ENCODE data around the gene NOXO1.
A peak's percentile ranks its signal among the peaks of the same experiment; 100 is the strongest.
"Not testable (repeated sequence)": the region's sequence is repeated elsewhere in the genome, so short reads cannot be mapped to it uniquely, and the experiment has no call there.

Gene NOXO1

GRCh38 chr16:2019921-2020831, 38.9 kb upstream of the NOXO1 start:
- DNase-seq (ENCODE audit: insufficient read length, low spot score) (no peak), FAIRE-seq (no peak)
- TF ChIP-seq POLR2A (IDR thresholded peaks at IDR 0.05; ENCODE audit: low read depth, low read length): no peak

DNA sequence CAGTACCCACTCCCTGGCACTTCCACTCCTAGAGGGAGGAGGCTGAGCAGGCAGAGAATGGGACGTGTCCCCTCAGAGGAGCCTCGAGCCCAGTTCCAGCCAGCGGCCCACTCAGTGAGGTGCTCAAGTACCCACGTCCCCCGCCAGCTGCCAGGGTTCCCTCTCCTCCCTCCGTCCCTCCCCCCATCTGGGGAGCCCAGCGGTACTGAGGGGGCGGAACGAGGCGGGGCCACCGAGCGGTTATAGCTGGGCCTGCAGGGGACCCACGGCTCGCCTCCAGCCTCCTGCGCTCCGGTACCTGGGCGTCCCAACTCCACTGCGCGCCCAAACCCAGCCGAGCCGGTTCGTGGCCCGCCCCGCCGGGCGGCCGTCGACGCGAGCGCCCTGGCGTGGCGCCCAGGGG, 38.2 kb upstream of the NOXO1 start, which contains the start of gene NPW:
Gene NPW, plus strand, starts transcription at position 268 of the 403 bp plus-strand sequence.
- FAIRE-seq: no peak
- TF ChIP-seq POLR2A (IDR thresholded peaks at IDR 0.05; ENCODE audit: low read depth, low read length): no peak

DNA sequence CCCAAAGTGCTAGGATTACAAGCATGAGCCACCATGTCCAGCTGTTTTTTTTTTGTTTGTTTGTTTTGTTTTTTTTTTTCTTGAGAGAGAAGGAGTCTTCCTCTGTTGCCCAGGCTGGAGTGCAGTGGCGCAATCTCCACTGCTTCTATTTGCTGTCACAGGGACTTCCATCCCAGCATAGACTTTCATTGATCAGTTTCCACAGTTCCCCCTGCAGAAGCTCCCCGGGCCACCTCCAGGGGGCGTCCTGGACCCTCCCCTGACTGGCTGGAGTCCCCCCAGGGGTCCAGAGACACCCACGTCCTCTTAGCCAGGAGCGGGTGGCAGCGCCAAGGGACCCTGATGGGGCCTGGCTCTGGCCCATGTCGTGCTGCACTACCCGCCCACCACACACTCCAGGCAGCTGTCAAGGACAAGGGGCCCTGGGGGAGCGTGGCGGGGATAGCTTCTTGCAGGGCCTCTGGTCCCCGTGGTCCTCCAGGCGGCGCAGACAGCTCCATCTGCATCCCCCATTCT, 35.2 kb upstream of the NOXO1 start:
- no peak for DNase-seq (ENCODE audit: insufficient read length, low spot score)
- no peak for TF ChIP-seq POLR2A (IDR thresholded peaks at IDR 0.05; ENCODE audit: low read depth, low read length)

More for the DNA sequence above, 38.2 kb upstream of the NOXO1 start, which contains the start of gene NPW:
- DNase-seq (ENCODE audit: insufficient read length, low spot score): no peak

GRCh38 chr16:2015947-2016208, 34.6 kb upstream of the NOXO1 start:
- DNase-seq (ENCODE audit: insufficient read length, low spot score) (no peak), FAIRE-seq (no peak)
- TF ChIP-seq POLR2A (IDR thresholded peaks at IDR 0.05; ENCODE audit: low read depth, low read length): no peak

More for the DNA sequence above, 35.2 kb upstream of the NOXO1 start:
- no peak for FAIRE-seq

DNA sequence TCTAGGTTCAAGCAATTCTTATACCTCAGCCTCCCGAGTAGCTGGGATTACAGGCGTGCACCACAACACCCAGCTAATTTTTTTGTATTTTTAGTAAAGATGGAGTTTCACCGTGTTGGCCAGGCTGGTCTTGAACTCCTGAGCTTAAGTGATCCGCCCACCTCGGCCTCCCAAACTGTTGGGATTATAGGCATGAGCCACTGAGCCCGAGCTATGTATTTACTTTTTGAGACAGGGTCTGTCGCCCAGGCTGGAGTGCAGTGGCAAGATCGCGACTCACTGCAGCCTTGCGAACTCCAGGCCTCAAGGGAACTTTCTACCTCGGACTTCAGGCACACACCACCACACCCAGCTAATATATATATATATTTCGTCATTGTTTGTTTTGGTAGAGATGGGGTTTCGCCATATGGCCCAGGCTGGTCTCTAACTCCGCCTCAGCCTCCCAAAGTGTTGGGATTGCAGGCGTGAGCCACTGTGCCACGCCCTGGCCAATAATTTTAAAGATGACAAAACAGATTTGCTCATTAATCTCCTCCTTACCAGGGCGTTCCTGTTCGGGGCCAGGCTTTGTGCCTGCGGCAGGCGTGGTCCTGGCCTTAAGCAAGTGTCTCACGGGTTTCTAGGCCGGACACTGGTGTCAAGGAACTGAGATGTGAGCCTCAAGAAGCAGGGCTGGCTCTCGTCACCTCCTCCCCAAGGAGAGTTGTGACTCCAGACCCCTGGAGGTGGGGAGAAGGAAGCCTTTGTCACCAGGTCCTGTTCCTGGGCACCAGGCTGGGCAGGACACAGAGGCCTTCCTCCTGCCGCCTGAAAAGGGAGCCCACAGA, 34.1 kb upstream of the NOXO1 start:
- TF ChIP-seq POLR2A (IDR thresholded peaks at IDR 0.05; ENCODE audit: low read depth, low read length): no peak
- FAIRE-seq (peak; percentile 79), DNase-seq (ENCODE audit: insufficient read length, low spot score) (peak; percentile 69)

DNA sequence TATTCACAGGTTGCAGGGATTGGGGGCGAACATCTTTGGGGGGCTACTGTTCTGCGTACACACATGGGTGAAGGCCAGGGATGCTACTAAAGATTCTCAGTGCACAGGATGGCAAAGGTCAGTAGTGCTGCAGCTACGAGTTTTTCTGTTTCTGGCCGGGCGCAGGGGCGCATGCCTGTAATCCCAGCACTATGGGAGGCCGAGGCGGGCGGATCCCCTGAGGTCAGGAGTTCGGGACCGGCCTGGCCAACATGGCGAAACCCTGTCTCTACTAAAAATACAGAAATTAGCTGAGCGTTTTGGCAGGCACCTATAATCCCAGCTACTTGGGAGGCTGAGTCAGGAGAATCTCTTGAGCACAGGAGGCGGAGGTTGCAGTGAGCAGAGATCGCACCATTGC, 32.3 kb upstream of the NOXO1 start:
- TF ChIP-seq POLR2A (IDR thresholded peaks at IDR 0.05; ENCODE audit: low read depth, low read length): no peak
- FAIRE-seq: no peak
- DNase-seq (ENCODE audit: insufficient read length, low spot score): no peak

- not testable (repeated sequence) for FAIRE-seq; DNase-seq (ENCODE audit: insufficient read length, low spot score)
Measured at GRCh38 chr16:2011726-2012125, 30.5 kb upstream of the NOXO1 start.

DNA sequence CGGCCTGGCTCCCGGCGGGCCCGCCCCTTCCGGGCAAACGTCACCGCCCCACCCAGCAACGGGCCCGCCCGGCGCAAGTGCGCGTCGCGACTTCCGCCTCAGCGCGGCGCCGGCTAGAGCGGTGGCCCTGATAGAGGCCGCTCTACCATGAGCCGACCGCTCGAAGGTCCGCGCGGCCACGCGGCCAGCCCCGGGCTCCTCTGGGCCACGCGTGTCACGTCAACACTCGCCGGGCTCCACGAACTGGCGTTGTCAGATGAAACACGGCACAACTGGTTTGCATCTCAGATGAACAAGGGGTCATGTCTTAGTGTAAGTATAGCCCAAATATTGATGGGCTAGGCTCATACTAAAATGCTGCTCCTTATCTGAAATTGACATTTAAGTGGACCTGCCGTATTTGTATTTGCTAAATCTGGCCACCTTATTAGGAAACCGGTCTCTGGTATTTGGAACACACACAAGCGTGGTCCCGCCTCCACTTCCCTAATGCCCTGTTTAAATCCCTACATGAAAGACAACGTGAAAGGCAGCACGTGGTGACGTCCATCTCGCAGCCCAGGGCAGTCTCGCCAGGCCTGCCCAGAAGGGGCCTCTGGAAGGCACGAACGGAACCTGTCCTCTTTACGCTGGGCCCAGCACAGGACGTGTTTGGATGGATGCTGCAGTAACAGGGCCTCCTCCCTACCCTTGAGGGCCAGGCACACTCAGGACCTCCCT, 28.7 kb upstream of the NOXO1 start, which contains the start of gene ZNF598:
Gene ZNF598, minus strand, starts transcription at position 31 of the 720 bp plus-strand sequence.
- FAIRE-seq: no peak
- peak; percentile 89 for DNase-seq (ENCODE audit: insufficient read length, low spot score)
- peak; percentile 83 for TF ChIP-seq POLR2A (IDR thresholded peaks at IDR 0.05; ENCODE audit: low read depth, low read length)

DNA sequence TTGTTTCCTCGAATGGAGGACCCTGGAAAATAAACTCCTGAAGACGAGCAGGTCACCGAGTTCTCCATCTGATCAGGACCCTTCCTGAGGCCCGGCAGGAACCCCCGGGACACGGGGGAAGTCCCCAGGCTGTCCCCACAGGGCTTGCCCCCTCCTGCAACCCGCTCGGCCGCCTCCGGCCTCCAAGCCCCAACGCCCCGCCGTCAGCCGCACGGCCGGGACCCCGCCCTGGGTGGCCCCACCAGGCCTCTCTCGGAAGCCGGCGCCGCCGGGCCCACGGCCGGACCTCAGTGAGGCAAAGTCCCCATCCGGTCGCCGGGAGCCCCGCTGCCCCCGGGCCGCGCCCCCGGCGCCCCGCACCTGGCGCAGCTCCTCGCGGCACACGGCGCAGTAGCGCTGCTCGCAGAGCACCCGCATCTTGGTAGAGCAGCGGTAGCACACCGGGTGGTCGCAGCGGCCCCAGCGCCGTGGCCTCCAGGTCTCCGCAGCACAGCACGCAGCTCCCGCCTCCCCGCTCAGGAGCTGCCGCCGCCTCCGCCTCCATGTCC, 28.0 kb upstream of the NOXO1 start:
- no peak for DNase-seq (ENCODE audit: insufficient read length, low spot score)
- TF ChIP-seq POLR2A (IDR thresholded peaks at IDR 0.05; ENCODE audit: low read depth, low read length): no peak
- FAIRE-seq: no peak

- FAIRE-seq: no peak
- TF ChIP-seq POLR2A (IDR thresholded peaks at IDR 0.05; ENCODE audit: low read depth, low read length): no peak
- no peak for DNase-seq (ENCODE audit: insufficient read length, low spot score)
Measured at GRCh38 chr16:2008631-2009163, 27.4 kb upstream of the NOXO1 start.

DNA sequence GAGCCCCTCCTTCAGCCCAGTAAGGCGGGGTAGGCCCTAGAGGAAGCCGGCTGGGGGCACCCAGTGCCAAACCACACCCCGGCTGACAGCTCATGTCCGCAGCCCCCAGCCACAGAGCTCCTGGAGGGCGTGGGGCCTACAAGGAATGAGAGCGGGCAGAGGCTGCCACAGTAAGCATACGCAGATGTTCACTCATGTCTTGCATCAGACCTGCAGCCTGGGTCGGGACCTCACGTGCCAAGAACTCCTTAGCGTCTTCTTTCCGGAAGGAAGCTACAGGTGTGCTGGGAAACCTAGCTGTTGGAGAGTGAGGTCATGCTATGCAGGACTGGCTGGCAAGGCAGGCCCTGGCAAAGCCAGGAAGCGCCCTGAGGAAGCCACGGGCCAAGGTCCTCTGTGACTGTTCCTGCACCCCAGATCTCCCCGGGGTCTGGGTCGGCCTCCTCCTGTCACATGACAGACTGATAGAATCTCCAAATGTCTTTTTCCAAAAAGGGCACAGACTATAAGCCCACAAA, 26.8 kb upstream of the NOXO1 start:
- FAIRE-seq (no peak), DNase-seq (ENCODE audit: insufficient read length, low spot score) (no peak)
- TF ChIP-seq POLR2A (IDR thresholded peaks at IDR 0.05; ENCODE audit: low read depth, low read length): no peak

DNA sequence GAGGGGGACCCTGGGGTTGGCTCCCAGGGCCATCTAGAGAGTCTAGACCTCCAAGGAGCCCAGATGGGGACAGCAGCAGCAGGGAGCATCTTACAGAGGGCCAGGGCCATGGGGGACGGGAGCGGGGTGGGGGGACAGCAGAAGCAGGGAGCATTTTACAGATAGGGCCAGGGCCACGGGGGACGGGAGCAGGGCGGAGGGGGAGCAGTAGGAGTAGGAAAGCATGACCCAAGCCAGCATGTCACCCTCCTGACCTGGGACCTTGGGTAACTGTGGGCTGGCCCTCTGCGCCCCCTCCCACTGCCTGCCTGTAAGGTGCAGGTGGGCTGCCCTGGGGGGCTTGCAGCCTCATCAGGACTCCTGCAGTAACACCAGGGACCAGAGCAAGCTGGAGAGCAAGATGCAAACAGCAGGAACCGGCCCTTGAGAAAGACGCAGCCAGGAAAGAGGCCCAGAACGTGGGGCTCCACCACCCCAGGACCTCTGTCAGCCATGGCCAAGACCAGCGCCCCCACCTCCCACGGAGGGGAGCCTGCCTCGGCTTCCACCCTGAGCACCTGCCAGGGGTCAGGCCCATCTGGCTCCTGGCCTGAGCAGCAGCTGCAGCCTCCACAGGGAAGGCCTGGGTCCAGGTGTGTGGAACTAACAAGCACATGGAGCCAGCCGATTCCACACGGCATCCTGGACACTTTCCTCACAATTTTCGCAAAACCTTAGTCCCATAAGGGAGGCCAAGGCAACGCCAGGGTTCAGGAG, 26.0 kb upstream of the NOXO1 start:
- FAIRE-seq (no peak), DNase-seq (ENCODE audit: insufficient read length, low spot score) (no peak)
- TF ChIP-seq POLR2A (IDR thresholded peaks at IDR 0.05; ENCODE audit: low read depth, low read length): no peak

Measured in H54 (cell line).